Spleen (tissue), 11 donors: Measurements from ENCODE around the gene UBE2V1. TPM values are rescaled to one million over a fixed set of nuclear protein-coding genes. Genes with fewer than 3 reads are reported as not detected.

Experiments used
- DNase-seq: peaks from one replicate; pipeline ENCODE4 v3.0.0-alpha.2; 2020
- H3K27ac ChIP-seq, 8 donors: fragments of 200-600 bp; sonication (generic) in 7 of 8; 1 replicate in 4 of 8; 2 replicates in 4 of 8; pipeline versions ENCODE4 v1.5.0 to v1.8.0; 2016 to 2021; ENCODE audit warnings: inconsistent platforms in 4 of 8, mild to moderate bottlenecking in 4 of 8, moderate library complexity in 1 of 8
- H3K27me3 ChIP-seq, 7 donors: fragments of 200-600 bp; sonication (generic) in 6 of 7; replicated peaks in 1 of 7; 1 replicate in 4 of 7; 2 replicates in 3 of 7; pipeline versions ENCODE4 v1.5.0 to v1.8.0; 2016 to 2021; ENCODE audit warnings: inconsistent platforms in 3 of 7, mild to moderate bottlenecking in 1 of 7
- H3K36me3 ChIP-seq, 6 donors: fragments of 200-600 bp; sonication (generic) in 5 of 6; 1 replicate in 4 of 6; 2 replicates in 2 of 6; pipeline versions ENCODE4 v1.5.0 to v1.8.0; 2016 to 2021; ENCODE audit warnings: inconsistent platforms in 2 of 6
- H3K4me1 ChIP-seq, 6 donors: fragments of 200-600 bp; sonication (generic) in 5 of 6; 1 replicate in 3 of 6; 2 replicates in 3 of 6; pipeline versions ENCODE4 v1.5.0 to v1.8.0; 2016 to 2021; ENCODE audit warnings: inconsistent platforms in 3 of 6
- H3K4me3 ChIP-seq, 8 donors: fragments of 200-600 bp; sonication (generic) in 7 of 8; 1 replicate in 4 of 8; 2 replicates in 4 of 8; pipeline versions ENCODE4 v1.5.0 to v1.8.0; 2016 to 2021; ENCODE audit warnings: inconsistent platforms in 4 of 8, mild to moderate bottlenecking in 4 of 8, moderate library complexity in 2 of 8
- H3K9me3 ChIP-seq, 8 donors: fragments of 200-600 bp; sonication (generic) in 7 of 8; 1 replicate in 4 of 8; 2 replicates in 4 of 8; pipeline versions ENCODE4 v1.5.0 to v1.8.0; 2016 to 2021; ENCODE audit warnings: inconsistent platforms in 4 of 8
- POLR2A ChIP-seq, 3 donors: fragments of 450-650 bp; IDR thresholded peaks; one replicate each; pipeline ENCODE4 v1.5.1; 2017; ENCODE audit warnings: antibody characterized with exemption in 3 of 3, mild to moderate bottlenecking in 1 of 3
- POLR2AphosphoS5 ChIP-seq, 3 donors: sonication (generic); formaldehyde crosslinking; IDR thresholded peaks; one replicate each; pipeline ENCODE4 v1.5.1; 2017; ENCODE audit warnings: antibody characterized with exemption in 3 of 3
- WGBS, 5 donors: extraction: QIAGEN DNeasy Blood & Tissue Kit in 3 of 5; methylation state at CpG; one replicate each; pipeline versions ENCODE4 v1.1.5 to v1.1.7; 2013 to 2018; 5-methylcytosine and 5-hydroxymethylcytosine counted together
- intact Hi-C: fragments of 100-400 bp; cut with DNase I; formaldehyde crosslinking; loops from one replicate; pipeline ENCODE4 v1.15.0; 2023; ENCODE audit warnings: low total_unique reads
- polyA plus RNA-seq, 3 donors: library from polyadenylated mRNA; stranded (reverse); fragments of 200-250 nt; gene quantifications; one replicate each; pipeline ENCODE4 v1.2.1, GENCODE V29; 2013
- total RNA-seq, 7 donors: library from RNA; depleted of rRNA in 3 of 7; stranded (reverse); fragments of >200 nt in 3 of 7; fragmentation: NEBNext Ultra II Directional in 4 of 7; extraction: Animal tissue kit (Norgen Biotek cat#: 25700) in 4 of 7; gene quantifications; one replicate each; pipeline versions ENCODE4 v1.1.0 to v1.2.1, GENCODE V29; 2016 to 2021
- TF ChIP-seq, protein P1 (sequence below), 11 experiments: fragments of 200-600 bp in 7 of 11; fragments of 450-650 bp in 4 of 11; sonication (generic) in 4 of 11; IDR thresholded peaks in 8 of 11; conservative IDR thresholded peaks in 3 of 11; 1 replicate in 7 of 11; 2 replicates in 4 of 11; pipeline versions ENCODE4 v1.4.0 to v1.8.0; 2016 to 2021; ENCODE audit warnings: antibody characterized with exemption in 11 of 11, inconsistent platforms in 4 of 11, mild to moderate bottlenecking in 1 of 11
- donor health status: healthy with polysubstance abuse.
- donor health status: DM: no; HTN: no; CAD: no; lungs with moderate emphysema.
- donor health status: DM: no; HTN: no; CAD: no.
- donor health status: Bipolar disorder and iron deficiency.
- donor health status: healthy.
- donor health status: DM: no; HTN: no; CAD: no.
- donor health status: DM: yes; HTN: yes; CAD: no.

UBE2V1 gene
- total and polyA plus RNA-seq, 10 donors = 62.3 to 140 (median 122) TPM

DNA sequence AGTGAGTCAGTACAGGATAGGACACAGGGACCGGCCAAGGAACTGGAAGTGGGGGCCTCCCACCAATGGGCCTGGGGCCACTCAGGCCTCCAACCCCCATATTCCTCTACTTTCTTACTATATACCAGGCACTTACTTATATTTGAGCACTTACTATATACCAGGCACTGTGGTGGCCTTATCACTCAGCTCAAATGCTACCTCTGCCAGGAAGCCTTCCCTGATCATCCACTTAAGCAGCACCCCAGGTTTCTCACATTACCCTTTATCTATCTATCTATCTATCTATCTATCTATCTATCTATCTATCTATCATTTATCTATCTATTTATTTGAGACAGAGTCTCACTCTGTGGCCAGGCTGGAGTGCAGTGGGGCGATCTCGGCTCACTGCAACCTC is 12.3 kb upstream of the UBE2V1 start:
- Histone ChIP-seq H3K27me3 (no peaks in the 10 kb centered on the region), H3K9me3 (no peaks in the 10 kb centered on the region), H3K4me1 (peaks cover 0 to 18% (median 2%) of the 10 kb centered on the region in 6 donors), H3K36me3 (peaks cover 3 to 83% (median 64%) of the 10 kb centered on the region in 6 donors), H3K27ac (no peak overlapping the region), H3K4me3 (no peak overlapping the region)
- no peak for DNase-seq
- intact Hi-C loops = no loop called here
- TF ChIP-seq POLR2A (IDR thresholded peaks at IDR 0.05) = no peak
- WGBS, 5 donors = 94 to 100% (median 98%) methylated on average over 3 of the region's 3 CpGs

DNA sequence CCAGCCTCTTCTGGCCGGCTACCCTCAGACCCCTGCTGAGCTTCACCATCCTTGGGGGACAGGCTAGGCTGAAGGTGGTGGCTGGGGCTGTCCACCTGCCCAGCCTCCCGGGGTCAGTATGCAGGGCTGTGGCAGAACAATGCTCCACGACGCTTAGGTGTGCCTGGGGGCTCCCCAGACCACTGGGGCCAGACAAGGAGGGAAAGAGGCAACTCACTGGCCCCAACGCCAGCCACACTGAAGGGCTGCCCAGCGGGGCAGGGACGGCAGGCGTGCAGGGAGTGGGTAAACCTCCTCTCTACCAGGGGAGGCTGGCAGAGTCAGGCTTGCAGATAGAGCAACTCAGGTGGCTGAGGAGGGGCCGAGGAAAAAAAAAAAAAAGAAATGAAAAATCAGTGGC is 11.5 kb upstream of the UBE2V1 start:
- peaks cover 0 to 25% (median 2%) of the 10 kb centered on the region in 6 donors for H3K4me1 ChIP-seq
- no peaks in the 10 kb centered on the region for H3K9me3 ChIP-seq
- intact Hi-C loops = loop anchor here (5.0 kb wide), 1 partner anchor 43 kb away; no protein-coding TSS in a partner anchor
- TF ChIP-seq POLR2A (IDR thresholded peaks at IDR 0.05) (no peak), POLR2AphosphoS5 (IDR thresholded peaks at IDR 0.05) (peak in 1 of 3 donors; percentile 49)
- TF ChIP-seq, protein P1, sequence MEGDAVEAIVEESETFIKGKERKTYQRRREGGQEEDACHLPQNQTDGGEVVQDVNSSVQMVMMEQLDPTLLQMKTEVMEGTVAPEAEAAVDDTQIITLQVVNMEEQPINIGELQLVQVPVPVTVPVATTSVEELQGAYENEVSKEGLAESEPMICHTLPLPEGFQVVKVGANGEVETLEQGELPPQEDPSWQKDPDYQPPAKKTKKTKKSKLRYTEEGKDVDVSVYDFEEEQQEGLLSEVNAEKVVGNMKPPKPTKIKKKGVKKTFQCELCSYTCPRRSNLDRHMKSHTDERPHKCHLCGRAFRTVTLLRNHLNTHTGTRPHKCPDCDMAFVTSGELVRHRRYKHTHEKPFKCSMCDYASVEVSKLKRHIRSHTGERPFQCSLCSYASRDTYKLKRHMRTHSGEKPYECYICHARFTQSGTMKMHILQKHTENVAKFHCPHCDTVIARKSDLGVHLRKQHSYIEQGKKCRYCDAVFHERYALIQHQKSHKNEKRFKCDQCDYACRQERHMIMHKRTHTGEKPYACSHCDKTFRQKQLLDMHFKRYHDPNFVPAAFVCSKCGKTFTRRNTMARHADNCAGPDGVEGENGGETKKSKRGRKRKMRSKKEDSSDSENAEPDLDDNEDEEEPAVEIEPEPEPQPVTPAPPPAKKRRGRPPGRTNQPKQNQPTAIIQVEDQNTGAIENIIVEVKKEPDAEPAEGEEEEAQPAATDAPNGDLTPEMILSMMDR (IDR thresholded peaks at IDR 0.05 in 8 of 11, conservative IDR thresholded peaks at IDR 0.05 in 3 of 11) = no peak
- no peaks in the 10 kb centered on the region for H3K27me3 ChIP-seq
- DNase-seq = peak; percentile 51
- H3K36me3 ChIP-seq = peaks cover 3 to 75% (median 58%) of the 10 kb centered on the region in 6 donors
- WGBS, 5 donors = 91 to 98% (median 95%) methylated on average over 9 of the region's 9 CpGs
- H3K4me3 ChIP-seq = no peak overlapping the region
- H3K27ac ChIP-seq = no peak overlapping the region

DNA sequence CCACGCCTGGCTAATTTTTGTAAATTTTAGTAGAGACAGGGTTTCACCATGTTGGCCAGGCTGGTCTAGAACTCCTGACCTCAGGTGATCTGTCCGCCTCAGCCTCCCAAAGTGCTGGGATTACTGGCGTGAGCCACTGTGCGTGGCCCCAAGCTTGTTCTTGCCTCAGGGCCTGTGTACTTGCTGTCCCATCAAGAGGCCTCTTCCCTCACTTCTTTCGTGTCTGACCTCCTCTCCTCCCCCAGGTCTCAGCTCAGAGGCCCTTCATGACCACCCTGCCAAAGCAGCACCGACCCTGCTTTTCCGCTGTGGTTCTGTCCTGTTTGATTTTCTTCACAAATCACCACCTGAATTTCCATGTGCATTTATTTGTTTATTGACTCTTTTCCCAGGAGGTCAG is 10.5 kb upstream of the UBE2V1 start:
- TF ChIP-seq POLR2AphosphoS5 (IDR thresholded peaks at IDR 0.05) (no peak), POLR2A (IDR thresholded peaks at IDR 0.05) (no peak)
- TF ChIP-seq, protein P1 (IDR thresholded peaks at IDR 0.05 in 8 of 11, conservative IDR thresholded peaks at IDR 0.05 in 3 of 11) = no peak
- Histone ChIP-seq H3K27me3 (no peaks in the 10 kb centered on the region), H3K4me3 (no peak overlapping the region), H3K27ac (no peak overlapping the region), H3K4me1 (peaks cover 0 to 25% (median 2%) of the 10 kb centered on the region in 6 donors), H3K9me3 (no peaks in the 10 kb centered on the region), H3K36me3 (peaks cover 3 to 64% (median 47%) of the 10 kb centered on the region in 6 donors)
- intact Hi-C loops = loop anchor here (5.0 kb wide), 1 partner anchor 44 kb away; no protein-coding TSS in a partner anchor
- peak; percentile 19 for DNase-seq
- WGBS, 5 donors = 91 to 96% (median 95%) methylated on average over 7 of the region's 7 CpGs

DNA sequence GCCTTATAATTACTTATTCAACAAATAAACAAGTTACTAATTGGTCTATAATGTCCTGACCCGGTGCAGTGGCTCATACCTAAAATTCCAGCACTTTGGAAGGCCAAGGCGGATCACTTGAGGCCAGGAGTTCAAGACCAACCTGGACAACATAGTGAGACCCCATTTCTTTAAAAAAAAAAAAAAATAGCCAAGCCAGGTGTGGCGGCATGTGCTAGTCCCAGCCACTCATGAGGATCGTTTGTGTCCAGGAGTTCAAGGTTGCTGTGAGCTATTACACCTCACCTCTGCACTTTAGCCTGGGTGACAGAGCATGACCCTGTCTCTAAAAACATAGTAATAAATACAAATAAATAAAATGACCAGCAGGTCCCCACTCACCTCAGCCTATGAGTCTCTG is 9.8 kb upstream of the UBE2V1 start:
- Histone ChIP-seq H3K36me3 (peaks cover 3 to 58% (median 40%) of the 10 kb centered on the region in 6 donors), H3K27ac (no peak overlapping the region), H3K9me3 (no peaks in the 10 kb centered on the region), H3K4me1 (peaks cover 0 to 25% (median 2%) of the 10 kb centered on the region in 6 donors), H3K27me3 (no peaks in the 10 kb centered on the region), H3K4me3 (no peak overlapping the region)
- 77 to 96% (median 95%) methylated on average over 4 of the region's 4 CpGs for WGBS, 5 donors
- no peak for TF ChIP-seq POLR2AphosphoS5 (IDR thresholded peaks at IDR 0.05)
- TF ChIP-seq, protein P1 (IDR thresholded peaks at IDR 0.05 in 8 of 11, conservative IDR thresholded peaks at IDR 0.05 in 3 of 11) = no peak
- no peak for TF ChIP-seq POLR2A (IDR thresholded peaks at IDR 0.05)
- DNase-seq = no peak
- intact Hi-C loops = loop anchor here (5.0 kb wide), 1 partner anchor 45 kb away; no protein-coding TSS in a partner anchor
